HG03521 (cell line): ENCODE data around the gene HACD2.

Experiments used
- ATAC-seq: cut with Tn5 transposase; IDR thresholded peaks from one replicate; pipeline ENCODE4 v1.9.1; 2021; ENCODE audit warnings: mild to moderate bottlenecking, moderate library complexity; ENCODE audit not compliant: unreplicated experiment

HACD2 gene

DNA sequence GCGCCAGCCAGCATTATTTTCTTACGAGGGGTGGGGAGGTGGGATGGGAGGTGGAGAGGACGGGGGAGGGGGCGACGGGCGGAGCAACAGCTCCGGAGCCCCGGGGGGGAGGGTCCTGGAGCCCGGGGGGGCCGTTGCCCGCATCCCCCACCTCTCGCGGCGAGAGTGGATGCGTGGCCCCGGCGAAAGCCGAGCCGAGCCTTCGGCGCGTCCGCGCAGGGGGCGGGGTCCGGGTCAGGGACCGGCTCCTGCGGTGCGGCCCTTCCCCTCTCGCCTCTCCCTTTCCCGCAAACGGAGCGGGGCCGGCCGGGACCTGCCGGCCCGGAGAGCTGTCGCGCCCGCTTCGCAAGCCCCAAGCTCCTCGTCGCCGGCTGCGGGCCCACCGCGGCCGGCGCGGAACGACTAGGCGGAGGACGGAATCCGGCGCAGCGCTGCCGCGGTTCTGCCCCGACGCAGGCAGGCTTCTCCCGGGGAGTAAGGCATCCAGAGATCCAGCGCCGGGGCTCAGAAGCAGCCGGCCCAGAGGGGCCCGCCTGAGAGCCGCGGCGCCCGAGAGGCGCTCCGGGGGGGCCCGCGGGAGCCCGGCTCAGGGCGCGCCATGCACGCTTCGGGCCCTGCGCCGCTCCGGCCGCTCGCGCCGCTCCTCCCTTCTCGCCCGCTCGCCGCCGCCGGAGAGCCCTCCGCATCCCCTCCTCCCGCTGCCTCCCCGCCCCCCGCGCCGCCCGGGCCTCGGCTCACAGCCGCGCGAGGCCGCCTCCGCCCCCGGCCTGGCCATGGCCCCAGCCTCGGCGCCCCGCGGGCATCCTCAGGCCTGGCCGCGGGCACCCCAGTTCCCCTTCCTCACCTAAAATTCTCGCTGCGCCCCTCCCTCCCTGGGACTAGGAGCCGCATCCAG, 135.5 kb downstream of the HACD2 start:
- no peak for ATAC-seq

DNA sequence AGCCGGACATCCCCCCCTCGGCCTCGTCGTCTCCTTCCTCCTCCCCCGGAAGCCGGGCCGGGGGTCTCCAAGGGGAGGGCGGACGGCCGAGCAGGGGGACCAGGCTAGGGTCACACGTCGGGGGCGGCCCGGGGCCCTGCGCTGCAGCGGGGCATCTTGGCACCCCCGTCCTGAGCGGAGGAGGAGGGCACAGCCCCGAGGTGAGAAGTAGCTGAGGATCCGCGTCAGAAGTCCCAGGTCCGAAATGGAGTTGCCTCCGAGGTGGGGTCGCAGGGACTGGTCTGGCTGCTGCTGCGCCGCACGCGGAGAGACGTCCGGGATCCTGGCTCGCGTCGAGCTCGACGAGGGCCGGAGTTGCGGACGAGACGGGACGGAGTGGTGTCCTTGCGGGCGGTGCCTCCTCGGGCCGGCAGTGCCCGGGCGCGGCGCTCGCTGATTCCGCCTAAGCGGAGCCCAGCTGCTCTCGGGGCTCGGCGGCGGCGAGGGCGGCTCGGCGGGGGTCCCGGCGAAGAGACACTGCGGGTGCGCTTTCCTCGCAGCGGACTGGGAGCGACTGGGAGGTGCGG, 136.2 kb downstream of the HACD2 start, which contains the start of gene ADCY5:
Gene ADCY5 (minus strand): TSS at position 555 of the 566 bp plus-strand sequence. CDS start 545 bp downstream, at position 10.
- no peak for ATAC-seq

DNA sequence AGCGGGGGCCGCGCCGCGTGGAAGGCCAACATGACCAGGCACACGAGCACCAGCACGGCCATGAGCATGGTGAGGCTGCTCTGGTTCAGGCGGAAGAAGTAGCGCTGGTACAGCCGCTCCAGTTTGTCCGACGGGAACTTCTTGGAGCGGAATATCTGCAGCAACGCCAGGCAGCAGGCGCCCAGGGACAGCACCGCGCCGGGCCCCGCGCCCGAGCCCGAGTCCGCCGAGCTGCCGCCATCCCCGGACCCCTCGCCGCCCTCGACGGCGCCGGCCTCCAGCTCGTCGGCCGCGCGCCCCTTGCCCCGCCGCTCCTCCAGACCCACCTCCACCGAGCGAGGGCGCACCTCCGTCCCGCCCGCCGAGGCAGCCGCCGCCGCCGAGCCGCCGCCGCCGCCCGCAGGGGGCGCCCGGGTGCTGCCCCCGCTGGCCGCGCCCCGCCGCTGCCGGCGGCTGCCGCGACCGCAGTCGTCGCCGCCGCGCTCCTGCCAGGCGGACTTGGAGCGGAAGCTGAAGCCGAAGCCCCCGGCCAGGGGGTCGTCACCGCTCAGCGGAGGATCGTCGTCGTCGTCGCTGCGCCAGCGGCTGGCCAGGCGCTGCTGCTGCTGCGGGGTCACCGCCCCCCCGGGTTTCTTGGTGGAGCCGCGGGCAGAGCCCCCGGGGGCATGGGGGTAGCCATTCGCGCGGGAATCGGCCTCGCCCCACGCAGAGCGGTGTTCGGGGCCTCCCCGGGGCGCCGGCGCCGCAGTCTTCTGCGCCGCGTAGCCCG, 136.9 kb downstream of the HACD2 start:
- ATAC-seq: no peak

DNA sequence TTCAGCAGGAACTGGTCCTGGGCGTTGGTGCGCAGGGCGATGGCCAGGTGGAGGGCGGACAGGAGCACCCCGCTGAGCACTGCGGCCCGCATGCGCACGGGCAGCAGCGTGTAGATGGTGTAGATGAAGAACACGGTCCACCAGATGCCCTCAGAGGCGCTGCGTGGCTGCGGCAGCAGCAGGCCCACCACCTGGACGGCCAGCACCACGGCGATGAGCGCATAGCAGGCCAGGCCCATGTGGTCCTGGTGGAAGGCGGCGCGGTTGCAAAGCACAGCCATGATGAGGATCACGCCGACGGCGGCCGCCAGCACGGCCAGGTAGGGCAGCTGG, 137.5 kb downstream of the HACD2 start:
- ATAC-seq: no peak

GRCh38 chr3:123446610-123447109, 138.2 kb downstream of the HACD2 start:
- ATAC-seq: no peak

GRCh38 chr3:123446210-123446609, 138.6 kb downstream of the HACD2 start:
- ATAC-seq: no peak

DNA sequence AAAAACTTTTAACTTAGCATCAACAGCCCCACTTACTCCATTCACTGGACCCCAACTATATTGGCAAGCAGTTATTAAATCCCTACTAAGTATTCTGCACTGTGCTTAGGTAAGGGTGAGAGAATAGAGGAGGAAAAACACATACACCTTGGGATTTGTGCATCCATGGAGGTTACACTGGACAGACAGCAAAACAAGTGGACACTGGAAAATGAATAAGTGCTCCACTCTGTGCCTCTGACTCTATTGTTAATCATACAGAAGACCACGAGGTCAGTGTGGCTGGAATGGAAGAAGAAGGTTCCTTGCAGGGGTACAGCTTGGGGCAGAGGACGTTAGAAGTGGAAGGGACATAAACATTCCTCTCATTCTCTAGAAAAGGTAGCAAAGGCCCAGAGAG, 139.2 kb downstream of the HACD2 start:
- ATAC-seq: no peak

DNA sequence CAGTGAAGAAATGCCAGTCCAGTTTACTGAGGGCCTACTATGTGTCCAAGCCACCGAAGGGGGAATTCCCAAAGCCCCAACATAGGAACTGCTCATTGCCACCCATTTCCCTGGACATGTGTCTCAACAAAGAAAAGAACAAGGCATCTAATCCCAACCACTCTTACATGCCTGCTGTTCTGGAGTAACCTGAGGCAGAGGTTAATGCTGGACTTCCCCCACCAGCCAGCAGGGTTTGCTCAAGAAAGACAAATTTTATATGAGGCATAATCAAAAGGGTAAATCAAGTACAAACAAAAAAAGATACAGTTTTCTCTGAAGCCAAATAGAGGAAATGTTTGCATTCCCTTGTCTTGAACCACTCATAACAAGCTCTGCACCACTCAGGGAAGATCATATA, 140.1 kb downstream of the HACD2 start:
- ATAC-seq: no peak

- ATAC-seq: no peak
Observed at GRCh38 chr3:123444023-123444422, 140.8 kb downstream of the HACD2 start.

GRCh38 chr3:123442908-123443307, 141.9 kb downstream of the HACD2 start:
- ATAC-seq: no peak

DNA sequence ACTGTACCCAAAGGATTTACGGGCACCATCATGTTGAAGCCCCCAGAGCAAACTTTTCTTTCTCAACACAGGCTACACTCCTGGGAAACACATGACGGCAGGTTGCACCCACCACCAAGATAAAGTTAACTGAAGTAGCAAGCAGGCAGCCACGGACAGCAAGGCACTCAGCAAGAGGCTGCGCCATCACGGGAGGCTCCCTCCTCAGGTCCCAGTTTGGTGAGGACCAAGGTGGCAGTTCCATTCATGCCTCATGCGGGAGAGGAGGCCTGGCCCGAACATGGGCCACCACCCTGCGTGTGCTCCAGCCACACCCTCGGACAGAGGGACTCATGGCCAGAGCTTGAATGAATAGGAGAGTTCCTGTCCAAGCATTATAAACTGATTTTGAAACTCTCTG, 142.7 kb downstream of the HACD2 start:
- ATAC-seq: no peak
